ENCODE data around the gene SELE.
A peak's percentile ranks its signal among the peaks of the same experiment; 100 is the strongest.

Gene SELE

DNA sequence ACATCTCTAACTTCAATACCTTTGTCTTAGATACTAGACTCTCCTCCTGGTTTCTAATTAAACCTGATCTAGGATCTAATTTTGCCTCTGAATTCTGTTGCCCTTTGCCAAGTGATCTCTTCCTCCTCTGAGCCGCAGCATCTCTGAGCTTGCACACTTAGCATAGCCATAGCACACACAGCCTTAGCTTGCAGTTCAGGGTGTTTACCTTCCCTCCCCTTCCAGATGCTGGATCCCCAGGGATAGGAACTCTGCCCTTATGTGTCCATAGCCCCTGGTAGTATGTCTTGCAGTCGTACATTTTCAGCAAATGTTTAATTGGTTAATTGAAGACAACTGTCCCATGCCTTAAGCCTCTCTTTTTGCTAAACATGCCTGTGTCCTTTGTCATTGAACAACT, 52.7 kb downstream of the SELE start:
- no peak for DNase-seq

DNA sequence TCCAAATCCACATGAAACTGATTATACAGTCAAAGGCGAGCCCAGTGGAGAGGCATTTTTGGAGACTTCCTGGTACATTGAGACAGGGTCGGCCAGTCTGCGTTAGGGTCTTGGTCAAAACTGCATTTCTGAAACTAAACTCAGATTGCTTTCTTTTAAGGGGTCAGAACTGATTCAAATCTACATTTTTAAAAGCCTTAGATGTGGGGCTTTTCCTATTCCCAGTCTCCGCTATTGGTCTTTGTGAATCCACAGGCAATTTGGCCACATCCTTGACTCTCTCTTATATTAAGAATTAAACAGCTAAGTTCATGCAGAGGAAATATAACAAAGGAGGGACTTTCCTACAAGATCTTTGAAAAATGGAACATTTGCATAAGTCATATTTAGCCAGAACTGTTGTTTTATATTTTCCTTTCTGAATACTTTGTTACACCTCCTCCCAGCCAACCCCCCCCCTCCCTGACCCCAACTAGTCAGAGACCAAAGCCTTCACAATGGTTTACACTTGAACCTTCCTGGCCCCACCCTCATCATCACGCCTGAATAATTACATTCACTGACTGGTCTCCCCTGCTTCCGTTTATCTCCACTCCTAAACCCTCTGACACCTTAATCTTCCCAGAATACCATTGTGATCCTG, 53.4 kb downstream of the SELE start:
- peak; percentile 30 for DNase-seq

- DNase-seq: no peak
These were observed 54.2 kb downstream of the SELE start for GRCh38 chr1:169679692-169680091.

DNA sequence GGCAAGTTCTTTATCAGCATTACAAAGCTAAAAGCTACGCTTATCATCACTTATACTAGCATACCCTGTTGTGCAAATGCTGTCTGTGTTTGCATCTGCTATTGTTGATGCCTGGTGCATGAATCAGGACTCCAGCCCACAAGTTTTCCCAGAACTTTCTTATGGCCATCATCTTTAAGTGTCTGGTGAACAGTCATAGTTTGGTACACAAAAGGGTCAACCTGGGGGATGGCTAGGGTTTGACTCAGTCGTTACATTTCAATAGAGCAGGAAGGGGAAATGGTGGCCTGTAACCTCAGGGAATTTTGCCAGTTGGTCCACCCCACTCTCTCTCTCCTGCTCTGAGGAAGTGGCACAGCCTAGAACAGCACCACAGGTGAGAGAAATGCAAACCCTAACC, 57.9 kb downstream of the SELE start:
- DNase-seq: no peak
